Activated T-helper 9 cell treated with anti-CD3 and anti-CD28 coated beads, Interleukin-2, amount 50 U/mL, for 16 hours (primary cell): ENCODE data around the gene TCAP.

Source experiments
- DNase-seq: peaks from one replicate; pipeline ENCODE4 v3.0.0-alpha.2; 2020; ENCODE audit warnings: low read depth

Gene TCAP, protein sequence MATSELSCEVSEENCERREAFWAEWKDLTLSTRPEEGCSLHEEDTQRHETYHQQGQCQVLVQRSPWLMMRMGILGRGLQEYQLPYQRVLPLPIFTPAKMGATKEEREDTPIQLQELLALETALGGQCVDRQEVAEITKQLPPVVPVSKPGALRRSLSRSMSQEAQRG

GRCh38 chr17:39664581-39665561 lies at the start of gene TCAP:
TCAP (plus strand) TSS chr17:39665349; CDS start chr17:39665360, 11 bp downstream.
- no peak for DNase-seq

DNA sequence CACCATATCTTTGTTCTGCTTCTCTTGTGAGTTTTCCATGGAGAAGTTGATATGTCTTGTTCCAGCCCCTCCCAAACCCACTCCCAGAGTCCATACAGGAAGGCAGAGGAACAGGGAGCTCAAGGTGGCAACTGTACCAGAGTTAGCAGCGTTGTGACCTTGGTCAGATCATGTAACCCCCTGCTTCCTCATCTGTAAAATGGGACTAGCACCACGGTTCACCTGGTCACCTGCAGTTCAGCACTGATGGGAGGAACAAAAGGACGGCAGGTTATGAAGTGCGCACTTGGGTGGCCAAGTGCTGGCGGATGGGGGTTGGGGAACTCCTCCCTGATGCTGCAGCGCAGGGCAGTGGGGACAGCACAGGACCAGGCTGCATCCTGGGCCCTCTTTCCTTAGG lies 49.7 kb upstream of the TCAP start:
- no peak for DNase-seq

GRCh38 chr17:39617100-39617445 lies 48.1 kb upstream of the TCAP start:
- DNase-seq = no peak

DNA sequence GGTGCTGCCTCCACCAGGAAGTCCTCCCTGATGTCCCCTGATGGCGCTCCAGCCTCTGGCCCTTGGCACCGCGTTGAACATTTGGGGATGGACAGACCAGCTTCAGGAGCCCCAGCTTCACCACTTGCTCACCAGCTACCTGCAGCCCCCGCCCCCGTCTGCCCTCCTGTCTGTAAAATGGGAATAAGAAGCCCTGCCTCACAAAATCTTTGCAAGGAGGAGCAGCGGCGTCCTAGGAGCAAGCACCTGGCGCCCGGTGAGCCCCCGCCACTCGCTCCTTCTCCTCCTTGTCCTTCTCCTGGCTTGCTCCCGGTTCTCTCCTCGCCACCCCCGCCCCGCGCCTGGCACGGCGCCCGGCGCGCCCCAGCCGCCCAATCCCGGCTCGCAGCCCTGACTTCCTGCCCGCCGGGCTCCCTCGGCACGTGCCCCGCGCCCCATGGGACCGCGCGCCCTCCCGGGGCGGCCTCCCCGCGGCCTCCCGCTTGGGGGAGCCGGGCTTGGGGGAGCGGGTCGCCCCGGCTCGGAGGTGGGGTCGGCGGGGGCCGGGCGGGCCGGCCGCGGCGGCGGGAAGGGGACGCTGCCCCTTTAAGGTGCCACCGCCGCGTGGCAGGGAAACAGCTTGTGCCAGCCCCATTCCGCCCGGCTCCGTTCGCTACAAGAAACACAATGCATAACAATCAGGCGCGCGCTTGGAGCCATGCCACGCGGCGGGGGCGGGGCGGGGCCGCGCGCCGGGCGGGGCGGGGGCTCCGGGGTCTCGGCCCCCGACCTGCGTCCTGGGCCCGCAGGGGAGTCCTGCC lies 47.5 kb upstream of the TCAP start:
- DNase-seq = peak; percentile 38

DNA sequence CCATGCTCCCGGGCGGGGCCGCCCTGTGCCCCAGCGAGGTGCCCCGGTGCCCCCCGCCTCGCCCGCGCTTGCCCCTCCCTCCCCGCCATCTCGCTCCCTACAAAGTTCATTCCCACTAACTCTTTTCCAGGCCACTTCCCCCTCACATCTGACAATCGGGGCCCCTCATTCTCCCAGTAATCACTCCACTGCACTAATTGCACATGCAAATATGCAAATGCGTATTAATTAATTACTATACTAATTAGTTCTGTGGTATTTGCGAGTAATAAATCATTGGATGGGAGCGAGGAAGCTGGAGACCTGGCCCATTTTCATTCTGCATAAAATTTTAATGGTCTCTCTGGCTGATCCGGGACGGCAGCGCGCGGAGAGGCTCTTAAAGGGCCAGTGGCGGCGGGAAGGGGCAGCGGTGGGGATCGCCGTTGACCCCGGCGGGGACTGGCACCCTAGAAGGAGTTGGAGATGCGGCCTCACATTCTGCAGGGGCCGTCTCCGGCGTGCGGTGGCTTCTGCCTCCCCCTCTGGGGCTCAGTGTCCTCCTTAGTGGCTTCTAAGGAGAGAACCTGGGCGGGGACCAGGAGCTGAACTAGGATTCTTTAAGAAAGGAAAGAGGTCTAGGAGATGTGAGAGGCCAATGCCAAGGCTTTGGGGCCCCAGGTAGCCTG lies 46.8 kb upstream of the TCAP start:
- no peak for DNase-seq

- no peak for DNase-seq
Observed at GRCh38 chr17:39618956-39619785, 46.0 kb upstream of the TCAP start.

DNA sequence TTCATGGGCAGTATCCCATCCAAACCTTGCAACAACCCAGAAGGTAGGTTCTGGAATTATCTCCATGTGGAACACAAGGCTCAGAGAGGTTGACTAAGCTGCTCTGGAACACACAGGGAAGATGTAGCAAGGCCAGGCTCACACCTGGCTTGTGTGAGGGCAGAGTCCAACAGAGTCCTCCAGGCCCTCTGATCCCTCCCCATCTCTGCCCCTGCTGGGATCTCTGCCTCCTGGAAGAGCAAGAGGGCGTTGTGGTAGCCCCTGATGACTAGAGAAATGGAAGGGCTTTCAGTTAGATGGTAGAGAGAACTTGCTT lies 45.4 kb upstream of the TCAP start:
- no peak for DNase-seq

DNA sequence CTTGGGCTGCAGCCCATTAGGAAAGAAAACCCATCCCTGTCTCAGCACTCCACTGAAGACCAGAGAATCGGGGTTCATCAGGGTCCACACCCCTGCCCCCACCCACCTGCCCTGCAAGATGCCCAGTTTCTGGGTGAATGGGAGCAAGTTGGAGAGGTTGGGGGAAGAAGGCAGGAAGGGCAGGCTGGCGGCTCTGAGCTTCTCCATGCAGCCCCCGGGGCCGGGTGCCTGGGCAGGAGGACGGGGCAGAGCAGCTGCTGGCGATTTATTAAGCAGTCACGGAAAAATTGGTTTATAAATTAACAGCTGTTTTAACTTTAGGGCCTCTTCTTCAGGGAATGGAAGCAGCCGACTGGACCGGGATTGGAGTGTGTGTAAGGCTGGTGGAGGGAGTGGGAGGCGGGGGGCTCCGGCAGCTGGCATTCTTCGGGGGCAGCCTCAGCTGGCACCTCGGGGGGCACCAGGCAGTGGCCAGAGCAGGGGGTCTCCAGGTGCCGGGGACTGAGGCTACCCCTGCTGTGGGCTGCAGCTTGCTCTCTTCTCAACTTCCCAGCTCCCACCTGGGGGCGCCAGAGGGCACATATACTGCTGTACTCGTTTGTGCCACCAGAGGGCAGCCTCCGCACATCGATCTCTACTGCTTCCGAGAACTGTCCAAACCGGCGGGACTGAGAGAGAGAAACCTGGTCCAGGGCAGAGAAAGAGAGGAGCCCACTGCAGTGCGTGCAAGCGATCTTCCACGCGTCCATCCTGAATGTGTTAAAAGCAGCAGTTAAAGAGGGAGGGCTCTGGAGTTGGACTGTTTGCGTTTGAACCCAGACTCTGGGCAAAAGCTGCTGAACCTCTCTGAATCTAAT lies 43.4 kb upstream of the TCAP start:
- peak; percentile 81 for DNase-seq

GRCh38 chr17:39622380-39623006 lies 42.7 kb upstream of the TCAP start:
- peak; percentile 37 for DNase-seq

- peak; percentile 76 for DNase-seq
Observed at GRCh38 chr17:39623356-39623950, 41.7 kb upstream of the TCAP start.

DNA sequence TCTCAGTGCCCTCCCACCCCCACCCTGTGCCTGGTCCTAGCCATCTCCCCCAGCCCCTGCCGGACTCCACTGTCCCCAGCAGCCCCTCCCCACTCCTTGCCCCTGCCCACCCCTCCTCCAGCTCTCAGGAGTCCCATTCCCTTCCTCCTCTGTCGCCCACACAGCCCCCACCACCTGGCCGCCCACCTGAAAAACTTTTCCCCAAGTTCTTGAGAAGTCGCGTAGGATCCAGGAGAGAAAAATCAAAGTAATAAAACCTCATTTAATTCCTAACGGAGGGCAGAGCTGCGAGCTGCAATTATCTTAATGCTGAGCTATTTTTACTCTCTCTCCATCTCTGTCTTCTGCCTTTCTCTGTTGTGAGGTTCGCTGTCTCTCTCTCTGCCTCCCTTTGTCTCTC lies 40.8 kb upstream of the TCAP start:
- DNase-seq = no peak

GRCh38 chr17:39625198-39625785 lies 39.9 kb upstream of the TCAP start:
- DNase-seq = no peak

- DNase-seq = no peak
Observed at GRCh38 chr17:39626171-39627046, 38.7 kb upstream of the TCAP start, which contains the start of gene PPP1R1B. PPP1R1B (plus strand) TSS chr17:39626952; CDS start chr17:39627393, 441 bp downstream.

DNA sequence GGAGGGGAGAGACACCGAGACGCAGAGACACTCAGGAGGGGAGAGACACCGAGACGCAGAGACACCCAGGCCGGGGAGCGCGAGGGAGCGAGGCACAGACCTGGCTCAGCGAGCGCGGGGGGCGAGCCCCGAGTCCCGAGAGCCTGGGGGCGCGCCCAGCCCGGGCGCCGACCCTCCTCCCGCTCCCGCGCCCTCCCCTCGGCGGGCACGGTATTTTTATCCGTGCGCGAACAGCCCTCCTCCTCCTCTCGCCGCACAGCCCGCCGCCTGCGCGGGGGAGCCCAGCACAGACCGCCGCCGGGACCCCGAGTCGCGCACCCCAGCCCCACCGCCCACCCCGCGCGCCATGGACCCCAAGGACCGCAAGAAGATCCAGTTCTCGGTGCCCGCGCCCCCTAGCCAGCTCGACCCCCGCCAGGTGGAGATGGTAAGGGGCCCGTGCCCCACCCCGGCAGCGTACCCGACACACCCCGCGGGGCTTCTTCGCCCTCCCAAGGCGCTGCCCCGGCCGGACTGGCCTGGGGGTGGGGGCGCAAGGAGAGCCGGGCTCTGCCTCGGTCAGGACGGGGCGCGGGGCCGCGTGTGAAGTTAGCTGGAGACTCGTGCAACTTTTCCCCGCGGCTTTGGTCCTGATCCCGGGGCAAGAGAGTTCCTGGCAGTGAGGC lies 38.0 kb upstream of the TCAP start:
- DNase-seq = no peak

DNA sequence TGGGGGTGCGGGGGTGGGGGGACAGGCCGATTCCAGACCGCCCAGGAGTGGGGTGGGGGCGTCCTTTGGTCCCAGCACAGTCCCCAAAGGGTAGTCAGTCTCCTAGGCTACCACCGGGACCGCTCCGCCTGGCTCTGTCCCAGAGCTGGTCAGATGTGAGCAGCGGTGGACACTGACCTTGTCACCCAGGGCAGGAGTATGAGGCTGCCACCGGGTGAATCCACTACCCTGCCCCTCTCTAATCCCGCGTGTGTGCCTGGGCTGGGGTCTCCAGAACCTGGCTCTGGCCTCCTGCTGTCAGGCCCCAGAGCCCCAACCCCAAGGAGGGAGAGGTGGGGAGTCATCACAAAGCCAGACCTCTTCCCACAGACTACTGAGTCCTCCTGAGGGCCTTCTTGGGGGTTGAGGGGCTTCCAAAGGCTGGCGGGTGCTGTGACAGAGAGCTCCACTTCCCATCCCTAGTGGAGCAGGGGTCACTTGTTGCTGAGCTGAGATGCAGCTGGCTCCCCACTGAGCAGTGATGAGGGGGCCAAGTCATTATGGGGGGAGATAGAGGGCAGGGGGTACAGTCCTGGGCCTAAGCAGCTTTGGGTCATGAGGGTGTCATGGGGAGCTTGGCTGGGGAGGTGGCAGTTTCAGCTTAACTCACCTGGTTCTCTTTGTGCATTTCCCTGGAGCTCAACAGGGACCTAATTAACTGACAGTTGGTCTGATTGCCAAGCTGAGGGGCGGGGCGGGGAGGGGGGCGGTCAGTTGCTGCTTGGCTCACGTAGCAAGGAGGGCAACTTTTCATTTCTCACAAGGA lies 37.2 kb upstream of the TCAP start:
- DNase-seq = no peak

DNA sequence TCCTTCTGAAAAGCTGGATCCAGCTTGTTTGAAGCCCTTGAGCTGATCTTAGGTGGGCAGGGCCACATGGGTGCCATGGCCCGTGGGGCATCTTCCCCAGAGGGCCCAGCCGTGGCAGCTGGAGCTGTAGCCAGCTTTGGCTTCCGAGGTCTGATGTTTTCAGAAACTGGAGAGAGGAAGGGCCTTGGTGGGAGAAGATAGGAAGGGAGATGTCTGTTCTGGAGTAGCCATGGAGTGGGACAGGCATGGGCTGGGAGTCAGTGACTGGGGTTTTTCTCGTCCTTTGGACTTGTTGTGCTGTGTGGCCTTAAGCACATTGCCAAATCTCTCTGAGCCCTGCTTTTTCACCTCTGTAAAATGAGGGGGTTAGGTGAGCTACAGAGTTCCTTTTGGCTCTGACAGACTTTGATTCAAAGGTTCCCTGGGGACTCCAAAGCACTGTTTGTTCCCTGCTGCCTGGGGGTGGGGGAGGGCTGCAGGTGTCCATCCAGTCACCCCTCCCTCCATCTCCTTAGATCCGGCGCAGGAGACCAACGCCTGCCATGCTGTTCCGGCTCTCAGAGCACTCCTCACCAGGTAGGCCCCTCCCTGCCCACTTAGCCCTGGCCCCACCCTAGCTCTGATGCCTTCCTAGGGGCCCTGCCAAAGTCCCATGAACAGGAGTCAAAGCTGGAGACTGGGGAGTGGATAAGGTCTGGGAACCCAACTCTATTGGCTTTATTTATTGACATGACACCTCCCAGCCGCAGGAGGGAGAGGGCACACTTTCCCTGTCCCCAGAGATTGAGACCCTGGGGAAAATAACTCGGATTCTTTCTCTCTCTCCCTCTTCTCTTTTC lies 36.3 kb upstream of the TCAP start:
- DNase-seq = no peak
